HepG2 (cell line): ENCODE data around the gene TXNDC12. TPM values are rescaled to one million over a fixed set of nuclear protein-coding genes. Genes with fewer than 3 reads are reported as not detected.
A peak's percentile ranks its signal among the peaks of the same experiment; 100 is the strongest.

Experiments used
- ATAC-seq: fragments of 200-7000 bp; cut with Tn5 transposase; 3 replicates; pipeline ENCODE4 v1.9.1; 2020; ENCODE audit warnings: mild to moderate bottlenecking, moderate library complexity
- BruUV-seq: library from RNA; stranded (reverse); fragments of 400-500 nt; replicated peaks from 2 replicates; lab custom pipeline; 2021; lab: Mats Ljungman, UMichigan
- CTCF ChIA-PET: fragments of 300-600 bp; formaldehyde crosslinking; extraction: SDS; loops from one replicate; lab custom pipeline; 2021; ENCODE audit warnings: low total read pairs, inconsistent platforms, low intra/inter-chr PET ratio; lab: Yijun Ruan, JAX
- POLR2A ChIA-PET: fragments of 350-600 bp; sonication (Branson Sonifier 250); formaldehyde crosslinking; loops from one replicate; lab custom pipeline; 2020; ENCODE audit warnings: antibody characterized with exemption, inconsistent platforms; lab: Yijun Ruan, JAX
- DNase-seq: peaks from one replicate; pipeline ENCODE4 v3.0.0-alpha.2; 2015; ENCODE audit warnings: low spot score
- FAIRE-seq: peaks from 3 replicates; lab custom pipeline; 2011; peaks lifted over from hg19 to GRCh38; lab: Jason Lieb, UNC
- H2AFZ ChIP-seq: one replicate; pipeline ENCODE4 v1.6.1; 2011; ENCODE audit warnings: low read length, inconsistent platforms
- H3K27ac ChIP-seq: fragments of 300-600 bp; 3 replicates; pipeline ENCODE4 v1.8.0; 2011; ENCODE audit warnings: mixed run types, mild to moderate bottlenecking, mixed read lengths, low read length, inconsistent platforms; ENCODE audit not compliant: insufficient read depth; ENCODE audit errors: extremely low read length
- H3K27me3 ChIP-seq, 2 experiments: fragments of 200-600 bp in 1 of 2; 2 replicates in 1 of 2; 3 replicates in 1 of 2; pipeline versions ENCODE4 v1.6.0 to v1.8.0; 2011; ENCODE audit warnings: low read length in 2 of 2, mild to moderate bottlenecking in 2 of 2, moderate library complexity in 2 of 2, inconsistent platforms in 1 of 2; ENCODE audit not compliant: insufficient read depth in 2 of 2, control insufficient read depth in 1 of 2
- H3K36me3 ChIP-seq, 2 experiments: fragments of 200-600 bp in 1 of 2; replicated peaks in 1 of 2; 2 replicates in 1 of 2; 3 replicates in 1 of 2; pipeline versions ENCODE4 v1.5.1 to v1.8.0; 2011; ENCODE audit warnings: low read length in 2 of 2, inconsistent platforms in 1 of 2; ENCODE audit not compliant: insufficient read depth in 2 of 2, control insufficient read depth in 1 of 2
- H3K4me1 ChIP-seq: 2 replicates; pipeline ENCODE4 v1.5.1; 2012; ENCODE audit warnings: low read length, inconsistent platforms; ENCODE audit not compliant: insufficient read depth
- H3K4me2 ChIP-seq: 2 replicates; pipeline ENCODE4 v1.6.0; 2011; ENCODE audit warnings: low read depth, low read length, inconsistent platforms
- H3K4me3 ChIP-seq, 3 experiments: fragments of 200-600 bp in 1 of 3; sonication (generic), shearing (Covaris generic) in 1 of 3; replicated peaks in 1 of 3; 2 replicates each; pipeline ENCODE4 v1.5.1; 2011 to 2016; ENCODE audit warnings: low read length in 3 of 3, inconsistent platforms in 2 of 3, low read depth in 2 of 3, mild to moderate bottlenecking in 2 of 3, control low read depth in 1 of 3, mixed read lengths in 1 of 3; ENCODE audit not compliant: insufficient read depth in 1 of 3
- H3K79me2 ChIP-seq: one replicate; pipeline ENCODE4 v1.6.1; 2011; ENCODE audit warnings: low read length, inconsistent platforms; ENCODE audit not compliant: insufficient read depth
- H3K9ac ChIP-seq: 2 replicates; pipeline ENCODE4 v1.6.0; 2011; ENCODE audit warnings: mild to moderate bottlenecking, low read depth, low read length, inconsistent platforms; ENCODE audit not compliant: insufficient read depth
- H3K9me3 ChIP-seq: 2 replicates; pipeline ENCODE4 v1.5.1; 2012; ENCODE audit warnings: mild to moderate bottlenecking, low read length
- H4K20me1 ChIP-seq: 2 replicates; pipeline ENCODE4 v1.6.0; 2011; ENCODE audit warnings: inconsistent platforms, mild to moderate bottlenecking, low read length, moderate library complexity; ENCODE audit not compliant: insufficient read depth
- ADNP ChIP-seq: sonication (generic); formaldehyde crosslinking; IDR thresholded peaks from 2 replicates; pipeline ENCODE4 v1.4.0; 2020; ENCODE audit warnings: missing genetic modification reagents
- ARNTL ChIP-seq: sonication (generic); formaldehyde crosslinking; IDR thresholded peaks from 2 replicates; pipeline ENCODE4 v1.4.0; 2020; ENCODE audit warnings: mild to moderate bottlenecking, missing genetic modification reagents
- CAMTA2 ChIP-seq: sonication (generic); formaldehyde crosslinking; IDR thresholded peaks from 2 replicates; pipeline ENCODE4 v1.4.0; 2020; ENCODE audit warnings: mild to moderate bottlenecking, missing genetic modification reagents, borderline replicate concordance
- MAX ChIP-seq: IDR thresholded peaks from 2 replicates; pipeline ENCODE4 v1.6.1; 2012; ENCODE audit warnings: inconsistent platforms
- MIXL1 ChIP-seq: IDR thresholded peaks from 2 replicates; pipeline ENCODE4 v1.6.1; 2016
- SAP130 ChIP-seq: IDR thresholded peaks from 2 replicates; pipeline ENCODE4 v1.6.1; 2016; ENCODE audit warnings: low read depth
- SCMH1 ChIP-seq: sonication (generic); formaldehyde crosslinking; IDR thresholded peaks from 2 replicates; pipeline ENCODE4 v1.9.0; 2021; ENCODE audit warnings: missing genetic modification reagents, mild to moderate bottlenecking, borderline replicate concordance
- TBX3 ChIP-seq: fragments of 450-650 bp; IDR thresholded peaks from 2 replicates; pipeline ENCODE4 v1.6.1; 2017; ENCODE audit warnings: antibody characterized with exemption, mild to moderate bottlenecking, inconsistent platforms, borderline replicate concordance
- TGIF2 ChIP-seq: IDR thresholded peaks from 2 replicates; pipeline ENCODE4 v1.6.1; 2016; ENCODE audit warnings: control low read depth, missing compliant biosample characterization
- TSC22D2 ChIP-seq: sonication (generic); formaldehyde crosslinking; IDR thresholded peaks from 2 replicates; pipeline ENCODE4 v1.5.1; 2020; ENCODE audit warnings: missing genetic modification reagents, mild to moderate bottlenecking, borderline replicate concordance
- WIZ ChIP-seq: sonication (generic); formaldehyde crosslinking; IDR thresholded peaks from 2 replicates; pipeline ENCODE4 v1.5.1; 2020; ENCODE audit warnings: mild to moderate bottlenecking, missing genetic modification reagents
- YEATS4 ChIP-seq: sonication (generic); formaldehyde crosslinking; IDR thresholded peaks from 2 replicates; pipeline ENCODE4 v1.4.0; 2020; ENCODE audit warnings: missing genetic modification reagents, borderline replicate concordance
- ZNF274 ChIP-seq: sonication (generic); formaldehyde crosslinking; IDR thresholded peaks from 2 replicates; pipeline ENCODE4 v1.5.1; 2020; ENCODE audit warnings: mild to moderate bottlenecking, missing genetic modification reagents
- ZNF292 ChIP-seq: sonication (generic); formaldehyde crosslinking; IDR thresholded peaks from 2 replicates; pipeline ENCODE4 v1.8.1; 2022; ENCODE audit warnings: mild to moderate bottlenecking, low read depth, missing genetic modification reagents, borderline replicate concordance
- ZNF687 ChIP-seq: sonication (generic); formaldehyde crosslinking; IDR thresholded peaks from 2 replicates; pipeline ENCODE4 v1.5.1; 2020; ENCODE audit warnings: mild to moderate bottlenecking, missing genetic modification reagents, moderate library complexity
- ZNF768 ChIP-seq: sonication (generic); formaldehyde crosslinking; IDR thresholded peaks from 2 replicates; pipeline ENCODE4 v1.4.0; 2020; ENCODE audit warnings: missing genetic modification reagents
- ZNF788 ChIP-seq: sonication (generic); formaldehyde crosslinking; IDR thresholded peaks from 2 replicates; pipeline ENCODE4 v1.5.0; 2020; ENCODE audit warnings: mild to moderate bottlenecking, missing genetic modification reagents, borderline replicate concordance
- WGBS: methylation state at CpG from one replicate; pipeline ENCODE4 v1.1.6; 2017; ENCODE audit warnings: low lambda C conversion rate; 5-methylcytosine and 5-hydroxymethylcytosine counted together
- in situ Hi-C: cut with HindIII; loops from 2 replicates; pipeline ENCODE4 v1.10.0; 2017; ENCODE audit warnings: low pct_unique_long_range_greater_than_20kb; ENCODE audit not compliant: extremely low pct_ligation_motif_present
- intact Hi-C: fragments of 100-400 bp; cut with micrococcal nuclease; formaldehyde crosslinking; loops from one replicate; pipeline ENCODE4 v1.10.0; 2022; ENCODE audit not compliant: unreplicated experiment
- polyA plus RNA-seq, 8 experiments: library from polyadenylated mRNA; depleted of rRNA in 3 of 8; stranded (reverse) in 7 of 8; unstranded in 1 of 8; fragments of >200 nt; fragmentation: Illumina TruSeq in 4 of 8; extraction: Trizol in 4 of 8; gene quantifications; 2 replicates each; pipeline versions ENCODE4 v1.2.1 to v1.2.3, GENCODE V29; 2011 to 2016; ENCODE audit warnings: low read depth in 4 of 8, missing spikeins in 1 of 8, mixed read lengths in 1 of 8; ENCODE audit not compliant: insufficient read depth in 1 of 8
- total RNA-seq, 5 experiments: library from RNA; depleted of rRNA; stranded (reverse); fragments of >200 nt; fragmentation: Illumina TruSeq; extraction: Trizol; gene quantifications; 2 replicates each; pipeline ENCODE4 v1.2.3, GENCODE V29; 2016; ENCODE audit warnings: low read depth in 1 of 5
- TF ChIP-seq, protein P1 (sequence below): sonication (generic); formaldehyde crosslinking; IDR thresholded peaks from 2 replicates; pipeline ENCODE4 v1.4.0; 2020; ENCODE audit warnings: missing genetic modification reagents

The TXNDC12 gene
- total and polyA plus RNA-seq, 2 of the 13 experiments (the other 11 are each of a cell fraction or from before 2014, with no cell fraction given) = 65.6 to 67.2 TPM

DNA sequence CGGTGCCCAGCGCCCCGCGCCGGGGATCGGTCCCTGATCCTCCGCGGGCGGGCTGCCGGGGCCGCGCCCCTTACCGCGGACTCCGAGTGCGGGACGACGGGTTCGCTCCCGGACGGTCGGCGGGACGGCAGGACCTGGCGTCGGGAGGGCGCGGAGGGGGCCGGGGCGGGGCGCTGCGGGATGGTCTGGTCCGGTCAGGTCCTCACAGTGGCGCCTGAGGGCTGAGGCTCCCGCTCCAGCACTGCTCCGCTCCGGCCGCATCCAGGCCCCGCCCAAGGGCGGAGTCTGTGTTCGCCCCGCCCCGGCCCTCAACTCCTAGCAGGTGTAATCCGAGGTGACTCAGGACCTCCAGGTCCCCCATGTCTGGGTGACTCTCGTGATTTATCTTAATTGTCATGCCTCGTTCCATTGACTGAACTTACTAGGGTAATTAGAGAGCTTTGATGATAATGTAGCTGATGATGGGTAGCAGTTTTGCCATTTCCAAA, 64.5 kb downstream of the TXNDC12 start, which contains the start of gene RAB3B:
Gene RAB3B (minus strand): TSS at position 223 of the 488 bp plus-strand sequence. CDS start 13,583 bp downstream, outside the sequence.
- Histone ChIP-seq H3K4me2 (peak within 1 kb of the TSS; percentile 51), H4K20me1 (no peaks in the 10 kb centered on the region), H3K9ac (no peak within 1 kb of the TSS), H3K4me1 (peaks cover 10% of the 10 kb centered on the region), H3K27me3 (peaks cover 1 to 35% of the 10 kb centered on the region in 2 experiments; a peak in 2 of 5 replicates), H2AFZ (no peak within 1 kb of the TSS), H3K27ac (no peak within 1 kb of the TSS), H3K4me3 (peak within 1 kb of the TSS; percentile 50 to 66 (median 58); a peak in 5 of 6 replicates), H3K36me3 (no peaks in the 10 kb centered on the region), H3K79me2 (no peaks in the 10 kb centered on the region), H3K9me3 (no peaks in the 10 kb centered on the region)
- ChIA-PET CTCF (interaction anchor here (0.7 kb wide), 1 partner anchor 94 kb away, joined by 3 read pairs; no protein-coding TSS in a partner anchor), POLR2A (no interaction called here)
- in situ Hi-C loops (no loop called here), intact Hi-C loops (no loop called here)
- ATAC-seq (peak; percentile 96), FAIRE-seq (no peak), DNase-seq (peak; percentile 40)
- 0% methylated on average over 1 of the region's 46 CpGs for WGBS
- BruUV-seq = no TSS peak
- TF ChIP-seq, protein P1, sequence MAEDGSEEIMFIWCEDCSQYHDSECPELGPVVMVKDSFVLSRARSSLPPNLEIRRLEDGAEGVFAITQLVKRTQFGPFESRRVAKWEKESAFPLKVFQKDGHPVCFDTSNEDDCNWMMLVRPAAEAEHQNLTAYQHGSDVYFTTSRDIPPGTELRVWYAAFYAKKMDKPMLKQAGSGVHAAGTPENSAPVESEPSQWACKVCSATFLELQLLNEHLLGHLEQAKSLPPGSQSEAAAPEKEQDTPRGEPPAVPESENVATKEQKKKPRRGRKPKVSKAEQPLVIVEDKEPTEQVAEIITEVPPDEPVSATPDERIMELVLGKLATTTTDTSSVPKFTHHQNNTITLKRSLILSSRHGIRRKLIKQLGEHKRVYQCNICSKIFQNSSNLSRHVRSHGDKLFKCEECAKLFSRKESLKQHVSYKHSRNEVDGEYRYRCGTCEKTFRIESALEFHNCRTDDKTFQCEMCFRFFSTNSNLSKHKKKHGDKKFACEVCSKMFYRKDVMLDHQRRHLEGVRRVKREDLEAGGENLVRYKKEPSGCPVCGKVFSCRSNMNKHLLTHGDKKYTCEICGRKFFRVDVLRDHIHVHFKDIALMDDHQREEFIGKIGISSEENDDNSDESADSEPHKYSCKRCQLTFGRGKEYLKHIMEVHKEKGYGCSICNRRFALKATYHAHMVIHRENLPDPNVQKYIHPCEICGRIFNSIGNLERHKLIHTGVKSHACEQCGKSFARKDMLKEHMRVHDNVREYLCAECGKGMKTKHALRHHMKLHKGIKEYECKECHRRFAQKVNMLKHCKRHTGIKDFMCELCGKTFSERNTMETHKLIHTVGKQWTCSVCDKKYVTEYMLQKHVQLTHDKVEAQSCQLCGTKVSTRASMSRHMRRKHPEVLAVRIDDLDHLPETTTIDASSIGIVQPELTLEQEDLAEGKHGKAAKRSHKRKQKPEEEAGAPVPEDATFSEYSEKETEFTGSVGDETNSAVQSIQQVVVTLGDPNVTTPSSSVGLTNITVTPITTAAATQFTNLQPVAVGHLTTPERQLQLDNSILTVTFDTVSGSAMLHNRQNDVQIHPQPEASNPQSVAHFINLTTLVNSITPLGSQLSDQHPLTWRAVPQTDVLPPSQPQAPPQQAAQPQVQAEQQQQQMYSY (CRISPR knock-in tag) = peak; percentile 63
- TF ChIP-seq CAMTA2 (no peak), TSC22D2 (CRISPR knock-in tag) (no peak), ZNF768 (no peak), TBX3 (no peak), ZNF687 (peak; percentile 39; the same call in 1 of the 2 replicates), YEATS4 (CRISPR knock-in tag) (0 out of 2 replicates have a peak, but pooled peaks have one; percentile 23), ZNF292 (CRISPR knock-in tag) (no peak), MAX (no peak), TGIF2 (no peak), MIXL1 (CRISPR knock-in tag) (no peak), ADNP (CRISPR knock-in tag) (no peak), SAP130 (CRISPR knock-in tag) (0 out of 2 replicates have a peak, but pooled peaks have one; percentile 11), ARNTL (CRISPR knock-in tag) (no peak), SCMH1 (CRISPR knock-in tag) (no peak), WIZ (no peak), ZNF788 (no peak), ZNF274 (CRISPR knock-in tag) (no peak)
